IPS DF 4.7 (cell line): ENCODE data around the gene AK5.
"Not testable (repeated sequence)": the region's sequence is repeated elsewhere in the genome, so short reads cannot be mapped to it uniquely, and the experiment has no call there.

Experiments
- DNase-seq: peaks from one replicate; pipeline ENCODE4 v3.0.0-alpha.2; 2013; ENCODE audit warnings: low spot score; ENCODE audit errors: extremely low read depth

Gene AK5

DNA sequence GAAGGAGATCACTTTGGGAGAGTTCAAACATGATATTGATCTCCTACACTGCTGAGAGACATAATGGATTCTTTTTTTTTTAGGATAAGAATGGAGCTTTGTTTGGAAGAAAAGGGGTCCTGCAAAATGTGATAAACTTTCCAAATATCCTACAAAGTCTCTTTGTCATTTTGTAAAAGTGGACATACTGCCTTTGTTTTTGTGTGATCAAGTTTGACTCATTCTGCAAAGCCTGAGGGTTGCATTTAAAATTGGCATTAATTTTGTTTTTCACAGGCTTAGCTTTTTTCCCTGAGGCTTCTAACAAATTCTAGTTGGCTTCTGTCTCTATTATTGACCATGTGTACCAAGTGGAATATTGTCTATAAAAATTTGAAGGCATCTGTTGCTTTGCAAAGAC is 113.2 kb downstream of the AK5 start:
- no peak for DNase-seq

DNA sequence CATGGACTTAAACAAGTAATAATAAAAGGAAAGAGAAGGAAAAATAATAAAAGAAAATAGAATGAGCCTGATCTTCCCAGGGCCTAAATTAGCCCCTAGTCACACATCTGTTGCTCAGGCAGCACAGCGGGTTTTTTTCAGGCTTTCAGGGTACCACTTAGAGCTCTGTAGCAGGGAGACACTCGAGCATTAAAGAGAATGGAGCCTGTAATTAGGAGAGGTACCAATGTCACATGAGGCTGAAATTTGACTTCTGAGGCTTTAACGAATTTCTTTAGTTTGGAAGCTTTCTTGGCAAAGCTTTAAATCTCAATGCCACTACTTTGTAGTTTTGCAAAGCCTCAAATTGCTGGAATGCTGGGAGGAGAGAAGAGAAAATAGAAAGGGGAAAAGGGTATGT is 116.3 kb downstream of the AK5 start:
- no peak for DNase-seq

DNA sequence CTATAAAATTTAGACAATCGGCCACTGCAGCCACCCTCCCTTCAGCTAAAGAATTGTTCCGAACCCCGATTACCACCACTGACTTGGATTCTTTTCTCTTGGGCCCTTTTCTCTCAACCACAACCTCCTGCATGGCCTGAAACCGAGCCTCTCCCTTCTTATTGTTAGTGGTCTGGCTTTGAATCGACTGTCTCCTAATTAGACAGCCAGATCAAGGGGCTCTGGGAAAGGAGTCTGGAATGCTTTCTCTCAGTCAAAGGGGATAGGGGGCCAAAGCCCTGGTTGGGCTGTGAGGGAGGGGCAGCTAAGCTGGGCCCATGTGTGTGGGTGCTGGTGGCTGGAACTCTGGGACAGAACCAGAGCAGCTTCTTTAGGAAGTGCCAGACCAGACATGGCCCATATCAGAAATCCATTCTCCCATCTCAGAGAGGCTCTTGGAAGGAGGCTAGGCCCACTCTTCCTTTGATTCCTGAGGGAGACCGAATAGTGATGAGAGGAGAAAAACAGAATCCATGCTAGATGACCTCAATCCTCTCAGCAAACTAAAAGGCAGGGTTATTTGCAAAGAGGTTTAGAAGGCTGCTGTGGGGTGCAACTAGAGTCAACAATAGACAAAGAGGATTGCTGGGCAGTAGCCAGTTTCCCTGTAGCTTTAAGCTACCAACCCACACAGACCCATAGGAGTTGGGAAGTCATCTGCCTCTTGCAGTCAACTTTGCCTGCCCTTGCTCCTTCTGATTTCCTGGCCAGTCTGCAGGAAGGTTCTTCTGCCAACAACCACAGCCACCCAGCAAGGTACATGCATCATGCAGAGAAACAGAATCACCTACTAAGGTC is 117.6 kb downstream of the AK5 start:
- no peak for DNase-seq

GRCh38 chr1:77400781-77401180 is 119.0 kb downstream of the AK5 start:
- no peak for DNase-seq

DNA sequence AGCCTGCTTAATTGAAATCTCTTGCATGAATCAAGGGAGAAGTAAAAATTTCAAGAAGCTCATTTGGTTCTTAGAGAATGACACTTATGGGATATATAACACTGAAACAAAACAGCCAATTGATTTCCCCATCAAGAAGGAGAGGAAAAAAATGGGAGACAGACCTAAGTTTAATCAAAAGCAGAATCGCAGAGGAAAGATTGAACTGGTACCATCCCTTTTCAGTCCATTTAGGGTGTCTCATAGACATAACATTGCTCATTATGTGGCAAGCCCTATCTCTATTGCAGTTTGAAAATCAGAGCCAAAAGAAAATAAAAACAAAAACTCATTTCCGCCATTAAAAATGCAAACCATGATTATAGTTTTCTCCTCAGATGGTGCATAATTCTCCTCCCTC is 119.6 kb downstream of the AK5 start:
- no peak for DNase-seq

GRCh38 chr1:77405186-77405585 is 123.4 kb downstream of the AK5 start:
- DNase-seq: no peak

GRCh38 chr1:77406661-77407060 is 124.8 kb downstream of the AK5 start:
- DNase-seq: no peak

- no peak for DNase-seq
Measured at GRCh38 chr1:77407738-77408375, 126.0 kb downstream of the AK5 start.

GRCh38 chr1:77408933-77409332 is 127.1 kb downstream of the AK5 start:
- not testable (repeated sequence) for DNase-seq

GRCh38 chr1:77412069-77412819 is 130.4 kb downstream of the AK5 start:
- no peak for DNase-seq

- DNase-seq: no peak
Measured at GRCh38 chr1:77412820-77413530, 131.2 kb downstream of the AK5 start.

DNA sequence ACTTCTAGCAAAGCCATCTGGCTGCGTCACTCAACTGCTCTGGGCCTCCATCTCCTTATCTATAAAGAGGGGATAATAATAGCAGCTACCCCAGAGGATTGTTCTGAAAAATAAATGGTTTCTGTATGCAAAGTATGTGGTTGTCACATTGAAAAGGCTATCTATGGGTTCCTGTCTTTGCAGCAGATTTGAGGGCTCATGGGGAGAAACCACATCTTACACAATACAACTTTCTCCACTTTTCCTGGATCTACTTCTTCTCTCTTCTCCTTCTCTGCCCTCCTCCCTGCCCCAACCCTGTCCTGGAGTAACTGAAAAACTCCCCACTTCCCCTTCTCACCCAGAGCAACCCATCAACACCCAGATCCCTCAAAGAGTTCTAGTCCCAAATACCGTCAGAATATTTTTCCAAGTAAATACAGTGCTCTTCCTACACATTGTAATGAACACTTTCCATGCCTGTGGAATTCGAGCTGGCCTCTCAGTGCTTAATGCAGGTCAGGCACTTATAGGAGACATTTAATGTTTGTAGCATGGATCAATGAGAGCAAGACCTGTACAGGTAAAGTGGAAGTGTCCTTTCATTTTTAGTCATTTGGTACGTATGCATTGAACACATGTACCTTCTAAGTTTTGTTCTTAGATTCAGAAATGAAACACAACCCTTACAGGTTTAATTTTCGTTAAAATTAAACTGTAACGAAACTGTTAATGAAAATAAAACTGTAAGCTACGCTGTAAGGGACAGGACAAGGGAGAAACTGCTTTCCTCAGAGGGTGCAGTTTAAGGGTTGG is 131.9 kb downstream of the AK5 start:
- DNase-seq: no peak

- DNase-seq: no peak
Measured at GRCh38 chr1:77415579-77415978, 133.8 kb downstream of the AK5 start.

GRCh38 chr1:77416692-77417450 is 135.1 kb downstream of the AK5 start:
- DNase-seq: peak; percentile 11

DNA sequence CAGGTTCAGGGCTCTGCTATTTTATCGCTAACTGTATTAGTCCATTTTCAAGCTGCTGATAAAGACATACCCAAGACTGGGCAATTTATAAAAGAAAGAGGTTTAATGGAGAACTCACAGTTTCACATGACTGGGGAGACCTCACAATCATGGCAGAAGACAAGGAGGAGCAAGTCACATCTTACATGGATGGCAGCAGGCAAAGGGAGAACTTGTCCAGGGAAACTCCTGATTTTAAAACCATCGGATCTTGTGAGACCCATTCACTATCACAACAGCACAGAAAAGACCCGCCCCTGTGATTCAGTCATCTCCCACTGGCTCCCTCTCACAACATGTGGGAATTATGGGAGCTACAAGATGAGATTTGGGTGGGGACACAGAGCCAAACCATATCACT is 136.2 kb downstream of the AK5 start:
- not testable (repeated sequence) for DNase-seq

DNA sequence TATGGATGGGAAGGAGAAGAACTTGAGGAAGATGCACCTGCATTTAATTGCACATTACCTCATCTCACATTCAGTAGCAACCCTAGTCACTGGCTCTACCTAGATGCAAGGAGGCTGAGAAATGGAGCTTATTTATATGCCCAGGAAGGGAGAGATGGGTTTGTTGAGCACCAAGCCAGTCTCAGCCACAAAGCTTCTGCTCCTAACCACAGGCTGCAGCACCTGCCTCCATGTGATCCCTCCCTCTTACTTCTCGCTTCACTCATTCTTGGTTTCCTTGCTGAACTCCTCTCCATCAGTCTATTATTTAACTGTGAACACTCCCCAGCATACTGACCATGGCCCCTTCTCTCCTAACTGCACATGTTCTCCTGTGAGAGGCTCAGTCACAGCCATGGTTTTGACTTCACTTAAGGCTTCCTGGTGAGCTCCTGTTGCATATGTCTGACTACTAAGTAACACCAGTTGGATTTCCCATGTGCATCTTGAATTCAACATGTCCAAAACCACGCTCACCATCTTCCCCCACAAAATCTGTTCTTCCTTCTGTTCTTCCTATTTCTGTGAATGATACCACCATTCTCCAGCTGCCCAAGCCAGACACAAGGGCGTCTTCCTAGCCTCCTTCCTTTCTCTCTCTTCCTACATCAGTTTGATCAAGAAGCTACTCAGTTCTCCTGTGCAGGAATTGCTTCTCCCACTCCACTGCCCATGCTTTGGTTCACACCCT is 139.8 kb downstream of the AK5 start:
- DNase-seq: no peak

- no peak for DNase-seq
Measured at GRCh38 chr1:77424236-77424635, 142.4 kb downstream of the AK5 start.

GRCh38 chr1:77428068-77428467 is 146.2 kb downstream of the AK5 start:
- DNase-seq: no peak

DNA sequence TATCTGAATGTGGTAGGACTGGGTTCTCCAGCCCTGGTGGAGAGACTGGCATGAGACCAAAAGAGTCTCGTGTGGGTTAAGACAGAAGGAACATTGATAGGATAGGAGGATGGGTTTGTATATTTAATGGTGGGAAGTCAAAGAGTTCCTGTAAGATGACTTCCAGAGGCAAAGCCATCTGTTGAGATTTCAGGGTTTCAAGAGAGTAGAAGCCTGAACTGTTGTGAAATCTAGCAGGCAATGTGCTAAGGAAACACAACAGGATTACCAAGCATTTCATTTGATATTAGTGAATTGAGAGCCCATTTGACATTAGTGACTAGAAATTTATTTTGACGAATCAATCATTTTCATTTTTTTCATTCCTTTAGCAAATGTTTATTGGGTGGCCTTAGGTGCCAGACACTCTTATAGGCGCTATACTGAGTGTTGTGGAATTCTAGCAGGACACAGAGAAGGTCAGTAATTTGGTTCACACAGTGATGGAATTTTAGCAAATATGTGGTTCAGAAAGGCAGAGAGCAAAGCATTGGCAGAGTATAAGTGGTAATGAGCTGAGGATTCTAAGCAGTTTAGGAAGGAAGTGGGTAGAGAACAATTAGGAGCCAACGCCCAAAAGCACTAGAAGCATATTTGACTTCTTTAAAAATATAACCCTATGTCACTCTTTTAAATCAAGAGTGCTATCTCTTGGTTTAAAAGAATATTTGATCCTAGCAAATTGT is 149.3 kb downstream of the AK5 start:
- no peak for DNase-seq
